Epithelial cell of proximal tubule (primary cell): Measurements from ENCODE around the gene CEACAM19. TPM values are rescaled to one million over a fixed set of nuclear protein-coding genes. Genes with fewer than 3 reads are reported as not detected.
"Not testable (repeated sequence)": the region's sequence is repeated elsewhere in the genome, so short reads cannot be mapped to it uniquely, and the experiment has no call there.

ENCODE experiments used
- DNase-seq: peaks from one replicate; pipeline ENCODE4 v3.0.0-alpha.2; 2011; ENCODE audit warnings: low read depth
- H3K4me3 ChIP-seq: 2 replicates; pipeline ENCODE4 v1.5.1; 2011; ENCODE audit warnings: low read depth, mild to moderate bottlenecking, low read length
- total RNA-seq: library from RNA; depleted of rRNA; stranded (reverse); fragments of >200 nt; gene quantifications from 2 replicates; pipeline ENCODE4 v1.2.3, GENCODE V29; 2015
- TF ChIP-seq, protein P1 (sequence below): conservative IDR thresholded peaks from 2 replicates; pipeline ENCODE4 v1.5.1; 2012; ENCODE audit warnings: low read depth, mild to moderate bottlenecking, low read length

CEACAM19 gene
- total RNA-seq, 1 donor from 2014 or later, result 2.7 TPM

- H3K4me3 ChIP-seq, result no peak overlapping the region
- TF ChIP-seq, protein P1, sequence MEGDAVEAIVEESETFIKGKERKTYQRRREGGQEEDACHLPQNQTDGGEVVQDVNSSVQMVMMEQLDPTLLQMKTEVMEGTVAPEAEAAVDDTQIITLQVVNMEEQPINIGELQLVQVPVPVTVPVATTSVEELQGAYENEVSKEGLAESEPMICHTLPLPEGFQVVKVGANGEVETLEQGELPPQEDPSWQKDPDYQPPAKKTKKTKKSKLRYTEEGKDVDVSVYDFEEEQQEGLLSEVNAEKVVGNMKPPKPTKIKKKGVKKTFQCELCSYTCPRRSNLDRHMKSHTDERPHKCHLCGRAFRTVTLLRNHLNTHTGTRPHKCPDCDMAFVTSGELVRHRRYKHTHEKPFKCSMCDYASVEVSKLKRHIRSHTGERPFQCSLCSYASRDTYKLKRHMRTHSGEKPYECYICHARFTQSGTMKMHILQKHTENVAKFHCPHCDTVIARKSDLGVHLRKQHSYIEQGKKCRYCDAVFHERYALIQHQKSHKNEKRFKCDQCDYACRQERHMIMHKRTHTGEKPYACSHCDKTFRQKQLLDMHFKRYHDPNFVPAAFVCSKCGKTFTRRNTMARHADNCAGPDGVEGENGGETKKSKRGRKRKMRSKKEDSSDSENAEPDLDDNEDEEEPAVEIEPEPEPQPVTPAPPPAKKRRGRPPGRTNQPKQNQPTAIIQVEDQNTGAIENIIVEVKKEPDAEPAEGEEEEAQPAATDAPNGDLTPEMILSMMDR, result no peak
- DNase-seq, result no peak
Measured at GRCh38 chr19:44675521-44675920, 4.2 kb downstream of the CEACAM19 start.

- TF ChIP-seq, protein P1, result no peak
- no peak overlapping the region for H3K4me3 ChIP-seq
- no peak for DNase-seq
Measured at GRCh38 chr19:44677019-44677811, 5.9 kb downstream of the CEACAM19 start.

DNA sequence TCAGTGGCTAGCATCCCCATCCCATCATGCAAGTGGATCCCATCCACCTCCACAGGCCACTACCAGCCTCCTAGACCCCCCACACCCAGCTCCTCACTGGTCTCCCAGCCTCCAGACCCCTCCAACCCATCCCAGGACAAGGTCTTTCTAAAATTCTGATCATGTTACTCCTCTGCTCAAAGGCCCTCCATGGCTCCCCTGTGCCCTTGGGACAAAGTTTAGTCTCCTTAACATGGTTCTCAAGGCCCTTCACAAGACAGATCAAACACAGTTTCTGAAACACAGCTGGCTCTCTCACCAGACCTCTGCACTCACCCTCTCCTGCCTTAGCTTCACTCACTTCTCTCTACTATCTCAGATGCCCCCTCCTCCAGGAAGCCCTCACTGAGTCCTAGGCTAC is 9.3 kb downstream of the CEACAM19 start:
- no peak for DNase-seq
- H3K4me3 ChIP-seq, result no peak overlapping the region
- TF ChIP-seq, protein P1, result no peak

- DNase-seq, result no peak
- H3K4me3 ChIP-seq, result no peak overlapping the region
- TF ChIP-seq, protein P1, result no peak
Measured at GRCh38 chr19:44681992-44682790, 10.9 kb downstream of the CEACAM19 start.

DNA sequence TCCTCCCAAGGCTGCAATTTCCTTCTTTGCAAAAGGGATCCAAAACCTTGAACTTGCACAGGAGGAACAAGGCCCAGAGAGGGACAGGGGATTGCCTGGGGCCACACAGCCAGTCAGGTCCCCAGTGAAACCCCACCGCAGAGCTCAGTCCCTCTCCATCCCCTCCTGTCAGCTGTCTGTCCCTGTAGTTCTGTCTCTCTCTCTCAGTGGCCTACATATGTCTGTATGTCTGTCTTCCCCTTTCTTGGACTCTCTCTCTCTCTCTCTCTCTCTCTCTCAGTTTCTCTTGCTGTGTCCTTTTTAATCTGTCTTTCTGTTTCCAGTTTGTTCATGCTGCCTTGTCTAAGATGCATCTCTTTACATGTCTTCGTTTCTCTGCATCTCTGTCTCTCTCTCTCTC is 11.5 kb downstream of the CEACAM19 start:
- no peak for DNase-seq
- TF ChIP-seq, protein P1, result no peak
- H3K4me3 ChIP-seq, result no peak overlapping the region

- TF ChIP-seq, protein P1, result no peak
Measured at GRCh38 chr19:44683434-44684210, 12.3 kb downstream of the CEACAM19 start.

GRCh38 chr19:44684396-44684795 is 13.1 kb downstream of the CEACAM19 start:
- not testable (repeated sequence) for H3K4me3 ChIP-seq, DNase-seq

More at GRCh38 chr19:44683434-44684210, 12.3 kb downstream of the CEACAM19 start:
- DNase-seq, result no peak
- H3K4me3 ChIP-seq, result no peak overlapping the region
